Activated effector memory CD4-positive, alpha-beta T cell treated with anti-CD3 and anti-CD28 coated beads, Interleukin-2, amount 50 U/mL, for 16 hours (primary cell): ENCODE measurements around the gene CEP20.

Experiments used
- DNase-seq: peaks from one replicate; pipeline ENCODE4 v3.0.0-alpha.2; 2020

Gene CEP20

DNA sequence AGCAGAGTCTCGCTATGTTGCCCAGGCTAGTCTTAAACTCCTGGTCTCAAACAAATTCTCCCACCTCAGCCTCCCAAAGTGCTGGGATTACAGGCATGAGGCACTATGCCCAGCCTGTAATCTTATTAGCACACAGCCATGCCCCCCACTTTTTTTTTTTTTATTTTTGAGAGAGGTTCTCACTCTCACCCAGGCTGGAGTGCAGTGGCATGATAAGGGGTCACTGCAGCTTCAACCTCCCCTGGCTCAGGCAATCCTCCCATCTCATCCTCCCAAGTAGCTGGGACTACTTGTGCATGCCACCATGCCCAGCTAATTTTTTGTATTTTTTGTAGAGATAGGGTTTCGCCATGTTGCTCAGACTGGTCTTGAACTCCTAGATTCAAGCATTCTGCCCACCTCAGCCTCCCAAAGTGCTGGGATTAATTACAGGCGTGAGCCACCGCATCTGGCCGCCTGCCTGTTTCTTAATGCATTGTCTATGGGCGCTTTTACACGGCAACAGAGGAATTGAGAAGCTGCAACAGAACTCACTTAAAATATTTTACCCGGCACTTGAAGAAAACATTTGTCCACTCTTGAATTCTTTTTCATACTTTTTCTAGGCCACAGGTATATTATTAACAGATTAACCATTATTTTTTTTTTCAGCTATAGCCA is 8.8 kb upstream of the CEP20 start:
- no peak for DNase-seq

GRCh38 chr16:15894571-15895374 is 6.4 kb upstream of the CEP20 start:
- DNase-seq = no peak

DNA sequence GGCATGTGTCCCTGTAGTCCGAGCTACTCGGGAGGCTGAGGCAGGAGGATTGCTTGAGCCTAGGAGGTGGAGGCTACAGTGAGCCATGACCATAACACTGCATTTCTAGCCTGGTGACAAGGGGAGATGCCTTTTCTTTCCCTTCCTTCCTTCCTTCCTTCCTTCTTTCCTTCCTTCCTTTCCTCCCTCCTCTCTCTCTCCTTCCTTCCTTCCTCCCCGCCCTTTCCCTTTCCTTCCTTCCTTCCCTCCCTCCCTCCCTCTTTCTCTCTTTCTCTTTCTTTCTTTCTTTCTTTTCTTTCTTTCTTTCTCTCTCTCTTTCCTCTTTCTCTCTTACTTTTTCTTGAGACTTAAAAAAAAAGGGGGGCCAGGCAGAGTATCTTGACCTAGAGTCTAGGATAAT is 3.1 kb upstream of the CEP20 start:
- no peak for DNase-seq

DNA sequence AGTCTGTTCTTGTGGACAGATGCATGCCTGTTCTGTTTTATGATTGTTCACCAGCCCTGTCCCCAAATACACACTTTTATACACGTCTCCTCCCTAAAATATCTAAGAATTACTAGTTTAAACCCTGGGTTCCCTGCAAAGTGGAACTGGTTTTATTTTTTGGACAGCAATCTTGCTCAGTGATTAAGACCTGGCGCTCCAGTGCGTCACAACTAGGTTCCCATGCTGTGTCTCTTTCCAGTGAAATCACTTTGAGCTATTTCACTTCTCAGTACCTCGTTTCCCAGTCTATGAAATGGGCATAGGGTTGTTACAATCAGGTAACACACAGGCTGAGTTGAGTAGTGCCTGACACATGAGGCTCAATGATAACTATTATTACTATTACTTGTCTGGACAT is 1.1 kb downstream of the CEP20 start:
- no peak for DNase-seq

GRCh38 chr16:15886078-15886477 is 2.3 kb downstream of the CEP20 start:
- no peak for DNase-seq

DNA sequence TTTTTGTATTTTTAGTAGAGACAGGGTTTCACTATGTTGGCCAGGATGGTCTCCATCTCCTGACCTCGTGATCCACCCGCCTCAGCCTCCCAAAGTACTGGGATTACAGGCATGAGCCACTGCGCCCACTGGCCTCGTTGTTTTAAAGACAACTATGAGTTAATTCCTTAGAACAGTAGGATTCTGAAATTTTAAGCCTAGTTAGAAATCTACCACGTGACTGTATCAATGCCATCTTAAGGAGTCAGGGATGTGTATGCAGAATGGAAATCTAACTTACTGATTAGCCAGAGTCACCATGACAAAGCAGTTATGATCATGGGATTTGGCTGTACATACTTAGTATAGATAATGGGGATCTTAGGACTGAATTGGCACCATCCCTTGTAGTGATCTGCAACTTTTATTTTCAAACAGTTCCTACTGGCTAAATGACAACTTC is 2.8 kb downstream of the CEP20 start:
- no peak for DNase-seq

GRCh38 chr16:15882563-15882962 is 5.8 kb downstream of the CEP20 start:
- no peak for DNase-seq

GRCh38 chr16:15881794-15882379 is 6.5 kb downstream of the CEP20 start:
- DNase-seq = no peak

DNA sequence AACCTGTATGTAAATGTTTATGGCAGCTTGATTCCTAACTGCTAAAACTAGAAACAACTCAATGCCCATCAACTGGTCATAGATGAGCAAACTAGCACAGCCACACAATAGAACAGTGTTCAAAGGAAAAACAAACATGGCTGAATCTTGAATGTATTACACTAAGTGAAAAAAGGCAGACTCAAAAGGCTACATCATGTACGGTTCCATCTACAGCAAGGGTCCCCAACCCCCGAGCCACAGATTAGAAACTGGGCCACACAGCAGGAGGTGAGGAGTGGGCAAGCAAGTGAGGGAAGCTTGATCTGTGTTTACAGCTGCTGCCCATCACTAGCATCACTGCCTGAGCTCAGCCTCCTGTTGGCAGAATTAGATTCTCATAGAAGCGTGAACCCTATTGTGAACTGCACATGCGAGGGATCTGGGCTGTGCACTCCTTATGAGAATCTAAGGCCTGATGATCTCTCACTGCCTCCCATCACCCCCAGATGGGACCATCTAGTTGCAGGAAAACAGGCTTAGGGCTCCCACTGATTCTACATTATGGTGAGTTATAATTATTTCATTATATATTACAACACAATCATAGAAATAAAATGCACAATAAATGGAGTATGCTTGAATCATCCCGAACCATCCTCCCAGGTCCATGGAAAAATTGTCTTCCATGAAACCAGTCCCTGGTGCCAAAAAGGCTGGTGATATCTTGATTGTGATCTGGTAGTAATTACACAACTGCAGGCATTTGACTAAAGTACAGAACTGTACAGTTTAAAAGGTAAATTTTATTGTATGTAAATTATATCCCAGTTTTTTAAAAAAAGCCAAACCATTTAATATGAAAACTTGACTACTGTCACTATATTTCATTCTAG is 7.7 kb downstream of the CEP20 start:
- DNase-seq = no peak

GRCh38 chr16:15879255-15879811 is 9.1 kb downstream of the CEP20 start:
- DNase-seq = no peak

DNA sequence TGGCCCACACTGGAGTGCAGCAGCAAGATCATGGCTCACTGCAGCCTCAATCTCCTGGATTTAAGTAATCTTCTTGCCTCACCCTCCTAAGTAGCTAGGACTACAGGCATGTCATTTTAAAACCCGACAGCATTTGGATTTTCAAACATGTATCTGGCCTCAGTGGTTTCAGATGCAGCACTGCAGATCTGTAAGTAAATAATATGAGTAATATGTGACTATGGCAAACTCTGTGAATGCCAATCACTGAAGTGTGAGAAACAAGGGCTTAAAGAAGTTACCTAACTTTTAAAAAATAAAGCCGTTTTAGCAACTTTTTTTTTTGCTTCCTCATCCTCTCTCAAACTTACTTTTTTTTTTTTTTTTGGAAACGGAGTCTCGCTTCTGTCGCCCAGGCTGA is 11.9 kb downstream of the CEP20 start:
- DNase-seq = no peak

DNA sequence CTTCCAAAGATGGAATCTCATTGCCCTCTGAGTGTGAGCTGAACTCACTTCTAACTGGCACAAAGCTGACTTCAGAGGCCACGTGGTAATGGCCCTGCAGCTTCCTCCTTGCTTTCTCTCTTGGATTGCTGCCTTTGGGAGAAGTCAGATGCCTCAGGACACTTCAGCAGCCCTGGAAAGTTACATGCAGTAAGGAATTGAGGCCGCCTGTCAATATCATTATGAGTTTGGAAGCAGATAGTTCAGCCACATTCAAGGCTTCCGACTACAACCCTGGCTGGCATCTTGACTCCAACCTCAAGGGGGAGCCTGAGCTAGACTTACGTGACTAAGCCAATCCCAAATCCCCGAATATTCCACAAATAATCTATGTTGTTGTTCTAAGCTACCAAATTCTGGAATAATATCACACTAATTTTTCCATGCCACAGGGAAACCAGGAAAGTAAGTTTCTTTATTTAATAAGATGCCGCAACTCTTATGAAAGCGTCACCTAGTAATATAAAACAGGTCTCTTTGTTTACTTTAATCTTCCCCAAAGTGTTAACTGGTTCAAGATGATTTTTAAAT is 13.6 kb downstream of the CEP20 start:
- DNase-seq = no peak

DNA sequence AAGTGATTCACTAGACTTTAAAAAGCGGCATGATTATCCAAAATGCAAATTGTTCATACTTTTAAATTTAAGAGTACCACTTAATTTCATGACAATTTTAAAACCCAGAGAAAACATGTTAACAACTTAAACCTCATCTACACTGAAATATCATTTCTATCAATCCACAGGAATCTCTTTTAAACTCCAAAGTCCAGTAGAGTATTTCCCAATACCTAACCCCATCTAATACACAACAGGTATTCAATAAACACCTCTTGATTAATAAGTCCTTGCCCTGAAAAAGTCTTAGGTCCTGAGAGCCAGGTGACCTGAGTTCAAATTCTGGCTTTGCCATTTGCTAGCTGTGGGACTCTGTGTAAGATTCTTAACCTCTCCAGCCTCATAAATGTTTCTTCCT is 14.7 kb downstream of the CEP20 start:
- no peak for DNase-seq

DNA sequence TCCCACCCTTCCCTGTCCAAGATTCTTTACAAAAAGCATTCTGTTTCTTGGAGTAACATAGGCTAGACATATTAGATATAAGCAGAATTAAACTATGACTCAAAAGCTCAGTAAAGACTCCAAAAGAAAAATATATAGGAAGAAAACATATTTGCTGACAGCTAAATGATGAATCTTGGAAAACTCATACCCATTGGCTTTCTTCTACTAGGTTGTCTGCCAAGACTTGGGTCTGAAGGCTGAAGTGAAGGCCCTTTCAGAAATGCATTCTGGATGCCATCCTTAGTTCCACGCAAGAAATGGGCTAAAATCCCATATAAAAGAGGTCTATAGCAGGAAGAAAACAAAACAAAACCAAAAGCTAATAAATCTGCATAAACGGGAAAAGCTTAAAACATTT is 15.1 kb downstream of the CEP20 start:
- no peak for DNase-seq

DNA sequence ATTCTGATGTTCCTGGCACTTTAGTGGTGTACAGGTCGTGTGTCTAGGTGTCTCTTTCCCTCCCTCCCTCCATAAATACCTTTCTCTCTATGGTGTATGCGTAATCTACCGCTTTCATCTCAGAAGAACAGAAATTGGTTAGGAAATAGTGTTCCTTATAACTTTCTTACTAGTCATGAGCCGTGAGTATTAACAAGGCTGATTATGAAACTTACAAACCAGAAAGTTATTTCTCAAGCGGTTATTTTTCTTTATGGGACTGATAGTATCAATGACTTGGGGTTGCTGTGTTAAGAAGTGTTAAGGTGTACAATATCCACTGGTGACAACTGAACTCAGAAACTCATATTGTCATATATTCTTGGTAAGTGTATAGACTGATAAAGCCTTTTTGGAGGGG is 18.4 kb downstream of the CEP20 start:
- DNase-seq = no peak

DNA sequence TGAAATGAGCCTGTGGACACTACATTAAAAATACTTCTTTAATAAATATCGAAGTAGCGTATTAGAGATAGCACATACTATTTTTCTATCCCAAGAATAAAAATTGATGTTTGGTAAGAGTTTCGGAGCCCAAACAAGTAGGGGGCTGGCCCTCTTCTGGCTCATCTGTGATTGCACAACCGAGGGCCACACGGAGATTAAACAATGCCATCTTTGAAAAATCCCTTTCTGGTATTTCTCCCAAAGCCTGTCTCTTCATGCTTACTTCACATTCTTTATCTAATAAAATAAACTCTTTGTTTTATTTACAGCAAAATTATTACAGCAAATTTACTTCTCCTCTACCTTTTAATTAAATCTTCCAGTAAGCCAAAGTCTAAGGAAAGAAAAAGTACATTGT is 22.0 kb downstream of the CEP20 start:
- DNase-seq = no peak

DNA sequence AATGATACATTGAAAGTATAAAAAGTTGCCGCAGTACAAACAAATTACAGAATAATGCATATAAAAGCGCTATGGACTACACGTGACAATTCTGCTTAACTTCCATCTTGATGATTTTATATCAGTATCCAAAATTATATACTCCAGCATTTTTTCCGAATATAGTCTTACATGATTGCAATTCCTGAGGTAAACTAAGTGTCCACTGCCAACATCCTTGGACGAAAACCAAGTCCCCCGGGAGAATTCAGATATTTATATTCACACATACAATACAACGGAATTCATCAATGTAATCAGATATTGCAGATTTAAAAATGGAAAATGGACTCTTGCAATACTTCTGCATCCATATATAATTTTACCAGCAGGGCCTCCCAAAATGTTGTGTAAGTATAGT is 22.7 kb downstream of the CEP20 start:
- no peak for DNase-seq

DNA sequence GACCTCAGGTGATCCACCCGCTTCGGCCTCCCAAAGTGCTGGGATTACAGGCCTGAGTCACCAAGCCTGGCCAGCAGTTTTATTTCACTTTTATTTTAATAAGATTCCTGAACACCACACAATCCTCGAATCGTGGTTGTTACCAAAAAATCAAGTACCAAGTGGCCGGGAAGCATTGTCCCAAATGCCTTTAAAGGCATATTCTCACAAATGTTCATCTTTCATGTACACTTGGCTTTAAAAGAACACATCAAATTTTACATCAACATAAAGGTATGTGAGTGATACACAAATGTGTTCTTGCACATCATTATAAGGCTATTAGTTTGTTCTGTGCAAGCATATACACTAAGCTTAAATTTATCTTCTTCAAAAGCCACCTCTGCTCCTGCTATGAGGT is 23.5 kb downstream of the CEP20 start:
- no peak for DNase-seq

DNA sequence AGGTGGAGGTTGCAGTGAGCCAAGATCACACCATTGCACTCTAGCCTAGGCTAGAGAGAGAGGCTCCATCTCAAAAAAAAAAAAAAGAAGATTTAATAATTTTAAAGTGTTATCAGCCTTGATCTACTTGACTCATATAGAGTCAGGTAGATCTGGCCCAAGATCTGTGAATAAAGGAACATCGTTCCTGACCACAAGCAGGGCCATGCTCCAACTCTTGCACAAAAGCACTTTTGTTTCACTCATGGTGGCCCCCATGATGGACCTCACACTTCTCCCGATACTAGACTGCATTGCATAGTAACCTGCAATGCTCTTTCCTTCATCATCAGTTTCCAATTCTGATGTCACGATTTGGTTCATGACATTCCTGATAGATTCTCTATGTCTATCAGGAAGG is 26.4 kb downstream of the CEP20 start:
- DNase-seq = no peak

DNA sequence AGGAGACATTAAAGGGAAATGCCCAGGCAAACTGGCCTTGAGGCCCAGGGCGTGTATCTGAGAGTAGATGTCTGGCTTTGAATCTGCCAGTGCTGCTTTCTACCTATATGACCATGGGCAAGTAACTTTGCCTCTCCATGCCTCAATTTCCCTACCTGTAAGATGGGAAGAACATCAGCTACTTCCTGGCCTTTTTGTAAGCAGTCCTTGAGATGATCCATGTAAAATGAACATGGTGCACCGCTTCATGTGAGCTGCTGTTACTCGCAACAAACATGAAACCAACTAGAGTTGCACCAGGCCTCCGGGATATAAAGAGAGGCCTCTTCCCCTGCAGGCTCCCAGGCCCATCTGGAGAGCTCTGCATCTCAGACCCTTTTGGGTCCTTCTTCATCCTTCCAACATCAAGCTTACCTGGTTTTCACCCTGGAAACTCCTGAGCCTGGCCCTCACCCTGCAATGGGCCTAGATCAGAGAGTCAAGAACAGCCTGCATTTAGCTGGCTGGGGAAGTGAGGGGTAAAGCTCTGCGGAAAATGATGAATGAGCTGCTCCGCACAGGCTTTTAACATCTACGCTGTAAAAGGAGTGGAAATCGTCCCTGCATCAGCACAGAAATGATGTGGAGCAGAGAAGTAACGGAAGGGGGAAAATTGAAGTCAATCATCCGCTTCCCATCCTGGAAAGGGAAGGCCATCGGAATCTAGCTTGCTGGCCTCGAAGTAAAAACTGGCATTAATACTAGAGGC is 29.3 kb downstream of the CEP20 start:
- no peak for DNase-seq

DNA sequence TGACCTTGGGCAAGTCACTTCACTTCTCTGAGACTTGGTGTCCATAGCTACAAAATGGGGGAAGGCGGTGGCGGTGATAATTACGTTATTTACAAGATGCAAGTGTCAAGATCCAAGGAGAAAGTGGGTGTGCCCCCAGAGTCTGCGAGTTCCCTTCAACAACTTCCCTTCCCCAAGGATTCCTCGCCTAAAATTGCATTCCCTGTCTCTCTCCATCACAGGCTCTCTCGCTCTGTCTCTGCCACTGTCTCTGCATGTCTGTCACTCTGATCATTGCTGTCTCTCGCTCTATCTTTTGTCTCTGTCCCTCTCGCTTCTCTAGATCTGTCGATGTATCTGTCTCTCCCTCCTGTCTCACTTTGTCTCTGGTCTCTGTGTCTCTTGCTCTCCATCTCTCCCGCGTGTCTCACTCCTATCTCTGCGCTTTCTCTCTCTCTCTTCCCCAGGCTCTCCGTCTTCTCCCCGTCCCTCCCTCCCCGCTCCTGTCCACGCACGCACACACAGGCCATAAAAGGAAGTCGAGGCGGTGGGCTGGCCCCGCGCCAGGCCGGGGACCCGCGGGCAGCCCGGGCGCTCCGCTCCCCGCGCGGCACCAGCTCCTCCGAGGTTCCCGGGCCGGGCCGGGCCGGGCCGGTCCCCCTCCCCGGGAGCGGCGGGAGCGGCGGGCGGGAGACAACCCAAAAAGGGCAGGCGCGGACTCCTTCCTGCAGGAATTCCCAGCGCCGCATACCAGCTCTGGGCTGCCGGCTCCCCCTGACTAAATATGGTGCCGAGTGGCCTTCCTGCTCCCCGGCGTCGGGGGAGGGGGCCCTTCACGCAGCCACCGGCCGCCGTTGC is 30.5 kb downstream of the CEP20 start:
- no peak for DNase-seq
